ENCODE results near the gene PRKCA. TPM values are rescaled to one million over a fixed set of nuclear protein-coding genes. Genes with fewer than 3 reads are reported as not detected.

The PRKCA gene
- total RNA-seq, 1 experiment from 2014 or later = 36.1 TPM

DNA sequence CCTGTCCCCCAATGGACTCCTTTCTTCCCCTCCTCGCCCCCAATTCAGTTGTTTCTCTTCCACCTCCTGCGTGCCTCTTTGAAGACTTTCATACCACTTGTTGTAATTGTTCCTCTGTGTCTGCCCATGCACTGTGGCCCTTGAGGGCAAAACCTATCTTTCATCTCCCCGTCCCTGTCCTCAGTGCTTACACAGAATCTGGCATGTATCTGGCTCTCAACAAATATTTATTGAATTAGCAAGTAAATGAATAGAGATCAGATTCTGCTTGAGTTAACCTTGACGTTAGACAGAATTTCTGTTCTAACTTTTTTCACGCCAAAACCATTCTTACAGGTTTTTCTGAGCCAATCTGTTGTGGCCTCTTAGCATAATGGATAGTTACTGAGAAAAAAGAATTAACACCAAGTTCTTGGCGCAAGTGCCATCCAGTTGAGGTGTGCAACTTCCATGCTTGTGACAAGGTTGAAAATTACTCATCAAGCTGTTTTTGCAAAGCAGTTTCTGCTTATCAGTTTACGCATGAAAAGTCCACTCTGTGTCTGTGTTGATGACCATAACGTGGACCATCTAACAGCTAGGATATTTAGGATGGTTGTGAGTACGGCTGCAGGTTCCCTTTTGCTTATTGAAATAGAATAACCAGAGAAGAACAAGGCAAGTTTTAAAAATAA, 215.1 kb downstream of the PRKCA start:
- Histone ChIP-seq H3K27me3 (replicated peaks) (no peaks in the 10 kb centered on the region), H3K27ac (no peak overlapping the region), H3K36me3 (no peaks in the 10 kb centered on the region), H3K4me3 (no peak overlapping the region), H3K9me3 (replicated peaks) (no peaks in the 10 kb centered on the region), H3K4me1 (replicated peaks) (no peaks in the 10 kb centered on the region; the same call in 1 of the 2 replicates)
- DNase-seq (ENCODE audit: low read depth in 1 of 2, low spot score in 2 of 2) = no peak

GRCh38 chr17:66518108-66518507, 215.7 kb downstream of the PRKCA start:
- H3K4me3 ChIP-seq = no peak overlapping the region
- no peak for DNase-seq (ENCODE audit: low read depth in 1 of 2, low spot score in 2 of 2)
- H3K4me1 ChIP-seq (replicated peaks) = peaks cover 3% of the 10 kb centered on the region
- no peak overlapping the region for H3K27ac ChIP-seq
- H3K9me3 ChIP-seq (replicated peaks) = no peaks in the 10 kb centered on the region
- H3K27me3 ChIP-seq (replicated peaks) = no peaks in the 10 kb centered on the region
- no peaks in the 10 kb centered on the region for H3K36me3 ChIP-seq

GRCh38 chr17:66518677-66519076, 216.3 kb downstream of the PRKCA start:
- no peak for DNase-seq (ENCODE audit: low read depth in 1 of 2, low spot score in 2 of 2)
- H3K27ac ChIP-seq = no peak overlapping the region
- no peaks in the 10 kb centered on the region for H3K27me3 ChIP-seq (replicated peaks)
- no peaks in the 10 kb centered on the region for H3K36me3 ChIP-seq
- no peaks in the 10 kb centered on the region for H3K9me3 ChIP-seq (replicated peaks)
- no peak overlapping the region for H3K4me3 ChIP-seq
- H3K4me1 ChIP-seq (replicated peaks) = peaks cover 9% of the 10 kb centered on the region

DNA sequence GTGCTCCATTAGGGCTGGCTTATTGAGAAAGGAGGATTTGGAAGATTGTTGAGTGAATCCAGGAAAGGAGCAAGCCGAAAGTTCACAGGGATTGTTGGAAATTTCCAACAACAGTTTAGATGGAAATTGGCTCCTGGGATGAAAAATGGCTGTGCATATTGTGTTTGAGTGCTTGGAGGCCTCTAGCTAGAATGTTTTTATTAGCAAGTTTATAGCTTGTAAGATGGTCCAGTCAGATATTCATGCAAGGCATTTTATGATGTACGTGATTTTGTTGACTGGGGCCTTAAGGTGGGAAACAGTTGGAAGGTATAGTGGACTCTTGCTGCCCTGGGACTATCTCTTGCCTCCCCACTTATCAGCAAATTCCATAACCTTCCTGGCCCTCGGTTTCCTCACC, 216.7 kb downstream of the PRKCA start:
- Histone ChIP-seq H3K9me3 (replicated peaks) (no peaks in the 10 kb centered on the region), H3K36me3 (no peaks in the 10 kb centered on the region), H3K27ac (no peak overlapping the region), H3K4me1 (replicated peaks) (peaks cover 14% of the 10 kb centered on the region), H3K27me3 (replicated peaks) (no peaks in the 10 kb centered on the region), H3K4me3 (no peak overlapping the region)
- no peak for DNase-seq (ENCODE audit: low read depth in 1 of 2, low spot score in 2 of 2)

- Histone ChIP-seq H3K9me3 (replicated peaks) (no peaks in the 10 kb centered on the region), H3K4me3 (no peak overlapping the region), H3K4me1 (replicated peaks) (peaks cover 21% of the 10 kb centered on the region), H3K36me3 (no peaks in the 10 kb centered on the region), H3K27ac (no peak overlapping the region), H3K27me3 (replicated peaks) (no peaks in the 10 kb centered on the region)
- DNase-seq (ENCODE audit: low read depth in 1 of 2, low spot score in 2 of 2) = no peak
These were observed 218.6 kb downstream of the PRKCA start for GRCh38 chr17:66520999-66521398.

GRCh38 chr17:66522591-66523272, 220.3 kb downstream of the PRKCA start:
- H3K27ac ChIP-seq = no peak overlapping the region
- peaks cover 21% of the 10 kb centered on the region for H3K4me1 ChIP-seq (replicated peaks)
- no peaks in the 10 kb centered on the region for H3K9me3 ChIP-seq (replicated peaks)
- H3K36me3 ChIP-seq = no peaks in the 10 kb centered on the region
- H3K27me3 ChIP-seq (replicated peaks) = no peaks in the 10 kb centered on the region
- no peak for DNase-seq (ENCODE audit: low read depth in 1 of 2, low spot score in 2 of 2)
- no peak overlapping the region for H3K4me3 ChIP-seq

GRCh38 chr17:66523378-66524200, 221.2 kb downstream of the PRKCA start:
- Histone ChIP-seq H3K36me3 (no peaks in the 10 kb centered on the region), H3K4me3 (no peak overlapping the region), H3K27me3 (replicated peaks) (no peaks in the 10 kb centered on the region), H3K27ac (peak overlapping the region; percentile 9; the same call in 1 of the 2 replicates), H3K4me1 (replicated peaks) (peaks cover 21% of the 10 kb centered on the region), H3K9me3 (replicated peaks) (no peaks in the 10 kb centered on the region)
- peak; percentile 42 to 49 for DNase-seq (ENCODE audit: low read depth in 1 of 2, low spot score in 2 of 2)

GRCh38 chr17:66524877-66525276, 222.5 kb downstream of the PRKCA start:
- no peaks in the 10 kb centered on the region for H3K36me3 ChIP-seq
- H3K27ac ChIP-seq = no peak overlapping the region
- DNase-seq (ENCODE audit: low read depth in 1 of 2, low spot score in 2 of 2) = no peak
- no peaks in the 10 kb centered on the region for H3K27me3 ChIP-seq (replicated peaks)
- peaks cover 21% of the 10 kb centered on the region for H3K4me1 ChIP-seq (replicated peaks)
- H3K9me3 ChIP-seq (replicated peaks) = no peaks in the 10 kb centered on the region
- H3K4me3 ChIP-seq = no peak overlapping the region

DNA sequence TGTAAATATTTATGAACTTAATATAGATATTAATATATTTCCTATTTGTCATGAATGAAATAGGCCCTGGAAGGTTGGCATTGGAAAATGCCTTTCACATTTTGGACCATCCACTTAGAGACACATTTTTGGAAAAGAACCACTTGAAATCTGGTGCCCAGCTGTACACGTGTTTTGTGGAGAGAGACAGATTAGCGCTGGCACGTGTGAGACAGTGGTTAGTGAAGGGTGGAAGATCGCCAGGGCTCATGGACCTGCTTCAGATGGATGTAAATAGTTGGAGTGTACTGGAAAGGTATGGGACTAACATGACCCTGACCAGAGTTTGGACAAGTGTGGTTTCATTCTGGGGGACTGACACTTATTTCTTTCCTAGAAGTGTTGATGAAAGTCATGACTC, 222.9 kb downstream of the PRKCA start:
- peaks cover 21% of the 10 kb centered on the region for H3K4me1 ChIP-seq (replicated peaks)
- no peaks in the 10 kb centered on the region for H3K27me3 ChIP-seq (replicated peaks)
- no peaks in the 10 kb centered on the region for H3K36me3 ChIP-seq
- no peaks in the 10 kb centered on the region for H3K9me3 ChIP-seq (replicated peaks)
- DNase-seq (ENCODE audit: low read depth in 1 of 2, low spot score in 2 of 2) = no peak
- H3K27ac ChIP-seq = no peak overlapping the region
- no peak overlapping the region for H3K4me3 ChIP-seq

- no peak for DNase-seq (ENCODE audit: low read depth in 1 of 2, low spot score in 2 of 2)
These were observed 224.4 kb downstream of the PRKCA start for GRCh38 chr17:66526827-66527226.

DNA sequence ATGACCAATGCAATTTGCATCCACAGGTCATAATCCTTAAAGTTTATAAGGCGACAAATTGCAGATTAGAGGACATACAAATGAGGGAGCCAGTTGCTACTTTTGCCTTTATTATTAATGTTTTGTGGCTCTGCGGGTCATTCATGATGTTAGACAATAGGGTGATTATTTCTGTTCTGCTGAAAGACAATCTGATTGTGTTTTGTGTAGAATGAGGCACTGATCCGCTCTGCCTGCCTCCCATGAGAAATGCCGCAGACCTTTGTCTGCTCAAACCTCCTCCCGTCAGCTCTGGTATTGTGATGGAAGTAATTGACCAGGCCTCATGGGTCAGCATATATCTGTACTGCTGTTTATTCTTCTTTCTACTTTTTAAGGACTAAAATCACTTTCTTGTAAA, 224.9 kb downstream of the PRKCA start:
- Histone ChIP-seq H3K4me1 (replicated peaks) (peaks cover 25% of the 10 kb centered on the region), H3K27me3 (replicated peaks) (no peaks in the 10 kb centered on the region), H3K27ac (no peak overlapping the region), H3K36me3 (no peaks in the 10 kb centered on the region), H3K9me3 (replicated peaks) (no peaks in the 10 kb centered on the region), H3K4me3 (no peak overlapping the region)
- DNase-seq (ENCODE audit: low read depth in 1 of 2, low spot score in 2 of 2) = no peak

More at GRCh38 chr17:66526827-66527226, 224.4 kb downstream of the PRKCA start:
- H3K36me3 ChIP-seq = no peaks in the 10 kb centered on the region
- no peak overlapping the region for H3K4me3 ChIP-seq
- no peak overlapping the region for H3K27ac ChIP-seq
- no peaks in the 10 kb centered on the region for H3K27me3 ChIP-seq (replicated peaks)
- no peaks in the 10 kb centered on the region for H3K9me3 ChIP-seq (replicated peaks)
- H3K4me1 ChIP-seq (replicated peaks) = peaks cover 25% of the 10 kb centered on the region

GRCh38 chr17:66531851-66532295, 229.5 kb downstream of the PRKCA start:
- DNase-seq (ENCODE audit: low read depth in 1 of 2, low spot score in 2 of 2) = no peak
- Histone ChIP-seq H3K27ac (no peak overlapping the region), H3K27me3 (replicated peaks) (no peaks in the 10 kb centered on the region), H3K9me3 (replicated peaks) (no peaks in the 10 kb centered on the region), H3K4me1 (replicated peaks) (peaks cover 24% of the 10 kb centered on the region), H3K36me3 (no peaks in the 10 kb centered on the region), H3K4me3 (no peak overlapping the region)

- no peaks in the 10 kb centered on the region for H3K27me3 ChIP-seq (replicated peaks)
- H3K4me3 ChIP-seq = no peak overlapping the region
- H3K4me1 ChIP-seq (replicated peaks) = peaks cover 41% of the 10 kb centered on the region
- peak; percentile 55 to 62 for DNase-seq (ENCODE audit: low read depth in 1 of 2, low spot score in 2 of 2)
- H3K27ac ChIP-seq = no peak overlapping the region
- no peaks in the 10 kb centered on the region for H3K9me3 ChIP-seq (replicated peaks)
- no peaks in the 10 kb centered on the region for H3K36me3 ChIP-seq
These were observed 231.2 kb downstream of the PRKCA start for GRCh38 chr17:66533572-66533971.

GRCh38 chr17:66533986-66534385, 231.6 kb downstream of the PRKCA start:
- H3K27me3 ChIP-seq (replicated peaks) = no peaks in the 10 kb centered on the region
- H3K4me3 ChIP-seq = no peak overlapping the region
- H3K9me3 ChIP-seq (replicated peaks) = no peaks in the 10 kb centered on the region
- peaks cover 45% of the 10 kb centered on the region for H3K4me1 ChIP-seq (replicated peaks)
- no peaks in the 10 kb centered on the region for H3K36me3 ChIP-seq
- no peak overlapping the region for H3K27ac ChIP-seq
- no peak for DNase-seq (ENCODE audit: low read depth in 1 of 2, low spot score in 2 of 2)

All from SJSA1 (cell line).